ENCODE data around the gene EPB41L1. TPM values are rescaled to one million over a fixed set of nuclear protein-coding genes. Genes with fewer than 3 reads are reported as not detected.

EPB41L1 gene
- total RNA-seq, 1 experiment from 2014 or later: 8.6 TPM

DNA sequence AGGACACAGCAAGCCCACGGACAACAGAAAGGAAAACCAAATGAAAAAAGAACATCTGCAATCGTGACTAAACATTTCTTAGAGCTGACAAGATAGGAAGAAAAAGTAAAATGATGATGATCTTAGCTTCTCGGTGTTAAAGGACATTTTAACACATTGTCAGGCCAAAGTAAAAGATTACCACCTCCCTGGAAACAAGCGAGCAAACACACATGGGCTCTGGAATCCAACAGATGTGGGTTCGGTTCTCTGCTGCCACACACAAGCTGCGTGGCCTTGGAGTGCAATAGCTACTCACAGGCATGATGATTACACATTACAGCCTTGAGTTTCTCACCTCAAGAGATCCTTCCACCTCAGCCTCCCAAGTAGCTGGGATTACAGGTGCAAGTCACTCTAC lies 74.2 kb downstream of the EPB41L1 start:
- ChIA-PET POLR2A (no interaction called here), CTCF (interaction anchor here (1.3 kb wide), 1 partner anchor 26 kb away, joined by 7 read pairs; no protein-coding TSS in a partner anchor)
- no peaks in the 10 kb centered on the region for H3K27me3 ChIP-seq (ENCODE audit: control insufficient read depth, insufficient read depth, low read length)
- H3K4me3 ChIP-seq (ENCODE audit: low read depth in 2 of 2, low read length in 2 of 2): no peak overlapping the region
- TF ChIP-seq POLR2AphosphoS5 (IDR thresholded peaks at IDR 0.05; ENCODE audit: low read depth, low read length) (no peak), CTCF (IDR thresholded peaks at IDR 0.05) (no peak), REST (IDR thresholded peaks at IDR 0.05; ENCODE audit: insufficient read depth in 1 of 2, low read depth in 2 of 2, low read length in 1 of 2) (no peak)
- intact Hi-C loops (cut with micrococcal nuclease; ENCODE audit: unreplicated experiment) (no loop called here), in situ Hi-C loops (cut with HindIII; ENCODE audit: low pct_unique_long_range_greater_than_20kb, low sequenced_read_pairs) (no loop called here)
- BruUV-seq (replicated peaks): no TSS peak
- H3K36me3 ChIP-seq (ENCODE audit: control insufficient read depth, insufficient read depth, low read length): no peaks in the 10 kb centered on the region
- DNase-seq (ENCODE audit: low read depth, low spot score) (no peak), ATAC-seq (no peak)
- H3K4me1 ChIP-seq (ENCODE audit: control insufficient read depth, insufficient read depth, low read length): no peaks in the 10 kb centered on the region
- no peaks in the 10 kb centered on the region for H3K9me3 ChIP-seq (ENCODE audit: control insufficient read depth, insufficient read depth, low read depth, low read length)
- no peak overlapping the region for H3K27ac ChIP-seq (ENCODE audit: low read length)

DNA sequence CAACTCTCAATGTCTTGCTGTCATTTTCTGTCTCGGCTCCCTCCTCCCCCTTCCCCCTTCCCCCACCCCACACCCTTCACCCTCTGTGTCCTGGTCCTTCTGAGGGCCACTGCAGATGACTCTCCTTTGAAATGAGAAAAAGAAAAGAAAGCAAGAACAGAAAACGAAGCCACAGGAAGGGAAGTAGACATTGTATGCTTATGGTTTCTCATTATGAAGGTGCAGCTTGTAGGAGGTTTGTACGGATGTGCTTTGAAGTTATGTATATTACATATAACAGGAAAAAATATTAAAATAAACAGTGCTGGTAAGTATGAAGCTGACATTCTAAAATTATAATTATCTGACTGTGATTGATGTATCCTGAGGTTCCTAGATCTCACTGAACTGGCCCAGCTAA lies 75.5 kb downstream of the EPB41L1 start:
- Histone ChIP-seq H3K36me3 (ENCODE audit: control insufficient read depth, insufficient read depth, low read length) (no peaks in the 10 kb centered on the region), H3K4me1 (ENCODE audit: control insufficient read depth, insufficient read depth, low read length) (no peaks in the 10 kb centered on the region), H3K9me3 (ENCODE audit: control insufficient read depth, insufficient read depth, low read depth, low read length) (no peaks in the 10 kb centered on the region), H3K27me3 (ENCODE audit: control insufficient read depth, insufficient read depth, low read length) (no peaks in the 10 kb centered on the region), H3K27ac (ENCODE audit: low read length) (no peak overlapping the region), H3K4me3 (ENCODE audit: low read depth in 2 of 2, low read length in 2 of 2) (no peak overlapping the region)
- intact Hi-C loops (cut with micrococcal nuclease; ENCODE audit: unreplicated experiment) (no loop called here), in situ Hi-C loops (cut with HindIII; ENCODE audit: low pct_unique_long_range_greater_than_20kb, low sequenced_read_pairs) (no loop called here)
- no TSS peak for BruUV-seq (replicated peaks)
- CTCF ChIA-PET: no interaction called here
- POLR2A ChIA-PET: no interaction called here
- ATAC-seq: no peak
- TF ChIP-seq CTCF (IDR thresholded peaks at IDR 0.05) (no peak), TCF7L2 (IDR thresholded peaks at IDR 0.05; ENCODE audit: low read depth, low read length) (no peak)
- DNase-seq (ENCODE audit: low read depth, low spot score): no peak

DNA sequence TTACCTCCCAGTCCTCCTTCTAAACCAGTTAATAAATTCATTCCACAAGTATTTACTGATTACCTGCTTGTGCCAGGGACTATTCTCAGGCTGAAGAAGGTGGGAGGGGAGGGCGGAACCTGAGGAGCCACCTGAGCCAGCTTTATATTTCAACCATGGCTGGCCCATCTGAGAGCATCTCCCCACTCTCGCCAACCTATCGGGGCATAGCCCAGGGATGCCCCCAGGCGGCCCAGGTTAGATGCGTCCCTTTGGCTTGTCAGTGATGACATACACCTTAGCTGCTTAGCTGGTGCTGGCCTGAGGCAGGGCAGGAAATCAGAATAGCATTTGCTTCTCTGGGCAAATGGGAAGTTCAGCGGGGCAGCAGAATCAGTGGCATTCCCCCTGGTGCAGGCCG lies 76.8 kb downstream of the EPB41L1 start:
- no TSS peak for BruUV-seq (replicated peaks)
- POLR2A ChIA-PET: no interaction called here
- TF ChIP-seq SIN3A (IDR thresholded peaks at IDR 0.05; ENCODE audit: borderline replicate concordance, insufficient read depth, low read depth, low read length) (no peak), REST (IDR thresholded peaks at IDR 0.05; ENCODE audit: insufficient read depth in 1 of 2, low read depth in 2 of 2, low read length in 1 of 2) (no peak), POLR2AphosphoS5 (IDR thresholded peaks at IDR 0.05; ENCODE audit: low read depth, low read length) (no peak)

More for the DNA sequence above, 76.8 kb downstream of the EPB41L1 start:
- Histone ChIP-seq H3K36me3 (ENCODE audit: control insufficient read depth, insufficient read depth, low read length) (no peaks in the 10 kb centered on the region), H3K27me3 (ENCODE audit: control insufficient read depth, insufficient read depth, low read length) (no peaks in the 10 kb centered on the region), H3K27ac (ENCODE audit: low read length) (no peak overlapping the region), H3K9me3 (ENCODE audit: control insufficient read depth, insufficient read depth, low read depth, low read length) (no peaks in the 10 kb centered on the region), H3K4me1 (ENCODE audit: control insufficient read depth, insufficient read depth, low read length) (peaks cover 5% of the 10 kb centered on the region; the same call in 1 of the 2 replicates), H3K4me3 (ENCODE audit: low read depth in 2 of 2, low read length in 2 of 2) (no peak overlapping the region)
- intact Hi-C loops (cut with micrococcal nuclease; ENCODE audit: unreplicated experiment) (no loop called here), in situ Hi-C loops (cut with HindIII; ENCODE audit: low pct_unique_long_range_greater_than_20kb, low sequenced_read_pairs) (no loop called here)
- ATAC-seq (no peak), DNase-seq (ENCODE audit: low read depth, low spot score) (no peak)
- CTCF ChIA-PET: no interaction called here

All from Panc1 (cell line).